Measurements from ENCODE around the gene MICOS13. TPM values are rescaled to one million over a fixed set of nuclear protein-coding genes. Genes with fewer than 3 reads are reported as not detected.

Gene MICOS13
- total and polyA plus RNA-seq, 2 experiments from 2014 or later, result 15.5 to 54.6 TPM

GRCh38 chr19:5690955-5691821, 10.9 kb upstream of the MICOS13 start:
- peaks cover 54% of the 10 kb centered on the region for H3K36me3 Mint-ChIP-seq (ENCODE audit: low read depth)
- ATAC-seq (no peak), DNase-seq (ENCODE audit: low spot score) (peak; percentile 47)
- H3K79me2 ChIP-seq (replicated peaks; ENCODE audit: insufficient read depth), result peaks cover 27% of the 10 kb centered on the region
- H3K4me2 ChIP-seq, result peak overlapping the region; percentile 93
- no peaks in the 10 kb centered on the region; the same call in 1 of the 2 replicates for H3K4me1 ChIP-seq (ENCODE audit: insufficient read depth)
- H3K27ac Mint-ChIP-seq, result peak overlapping the region; percentile 99
- H3K36me3 ChIP-seq (ENCODE audit: insufficient read depth), result no peaks in the 10 kb centered on the region
- TF ChIP-seq CTCF (conservative IDR thresholded peaks at IDR 0.05; ENCODE audit: low read depth in 2 of 2) (no peak), POLR2AphosphoS5 (IDR thresholded peaks at IDR 0.05; ENCODE audit: low read depth) (peak; percentile 32)
- peak overlapping the region; percentile 95; the same call in 1 of the 2 replicates for H3K27ac ChIP-seq (ENCODE audit: low read depth)
- no peaks in the 10 kb centered on the region for H3K27me3 ChIP-seq (ENCODE audit: insufficient read depth)
- peak overlapping the region; percentile 100 for H3K4me3 Mint-ChIP-seq
- H3F3A ChIP-seq (replicated peaks; ENCODE audit: low read depth), result peaks cover 20% of the 10 kb centered on the region
- peaks cover 8% of the 10 kb centered on the region; the same call in 1 of the 3 replicates for H3K9me3 Mint-ChIP-seq
- H4K20me1 ChIP-seq (replicated peaks; ENCODE audit: insufficient read depth), result peaks cover 6% of the 10 kb centered on the region; the same call in 1 of the 2 replicates
- H3K4me1 Mint-ChIP-seq, result peaks cover 6% of the 10 kb centered on the region; the same call in 1 of the 3 replicates
- H3K9me2 ChIP-seq (ENCODE audit: insufficient read depth), result no peaks in the 10 kb centered on the region
- H3K4me3 ChIP-seq, result peak overlapping the region; percentile 100
- no peak overlapping the region for H2AFZ ChIP-seq
- peaks cover 51% of the 10 kb centered on the region for H3K27me3 Mint-ChIP-seq (ENCODE audit: insufficient read depth, low read depth, poor library complexity)

- peak within 1 kb of the TSS; percentile 100 for H3K4me3 ChIP-seq
- peaks cover 8% of the 10 kb centered on the region; the same call in 1 of the 3 replicates for H3K9me3 Mint-ChIP-seq
- peak within 1 kb of the TSS; percentile 100 for H3K4me3 Mint-ChIP-seq
- H3K36me3 ChIP-seq (ENCODE audit: insufficient read depth), result no peaks in the 10 kb centered on the region
- peak; percentile 97 for DNase-seq (ENCODE audit: low spot score)
- H3K9me2 ChIP-seq (ENCODE audit: insufficient read depth), result no peaks in the 10 kb centered on the region
- peak within 1 kb of the TSS; percentile 93 for H3K4me2 ChIP-seq
- no peaks in the 10 kb centered on the region for H3K27me3 ChIP-seq (ENCODE audit: insufficient read depth)
- peaks cover 54% of the 10 kb centered on the region for H3K36me3 Mint-ChIP-seq (ENCODE audit: low read depth)
- peak; percentile 31 for ATAC-seq
- peaks cover 10% of the 10 kb centered on the region; the same call in 1 of the 2 replicates for H4K20me1 ChIP-seq (replicated peaks; ENCODE audit: insufficient read depth)
- H3K27me3 Mint-ChIP-seq (ENCODE audit: insufficient read depth, low read depth, poor library complexity), result peaks cover 52% of the 10 kb centered on the region
- H2AFZ ChIP-seq, result no peak within 1 kb of the TSS
- H3K4me1 Mint-ChIP-seq, result peaks cover 9% of the 10 kb centered on the region; the same call in 2 of the 3 replicates
- peaks cover 2% of the 10 kb centered on the region; the same call in 1 of the 2 replicates for H3K4me1 ChIP-seq (ENCODE audit: insufficient read depth)
- peak within 1 kb of the TSS; percentile 99 for H3K27ac Mint-ChIP-seq
- H3F3A ChIP-seq (replicated peaks; ENCODE audit: low read depth), result peaks cover 24% of the 10 kb centered on the region
- H3K79me2 ChIP-seq (replicated peaks; ENCODE audit: insufficient read depth), result peaks cover 27% of the 10 kb centered on the region
- peak within 1 kb of the TSS; percentile 95 for H3K27ac ChIP-seq (ENCODE audit: low read depth)
- TF ChIP-seq NANOG (IDR thresholded peaks at IDR 0.05; ENCODE audit: borderline replicate concordance) (no peak), STAT1 (IDR thresholded peaks at IDR 0.05; ENCODE audit: unreplicated experiment) (no peak), ZNF114 (CRISPR knock-in tag; IDR thresholded peaks at IDR 0.05) (no peak), JUNB (IDR thresholded peaks at IDR 0.05; ENCODE audit: unreplicated experiment) (no peak), CREB1 (CRISPR knock-in tag; IDR thresholded peaks at IDR 0.05; ENCODE audit: low read depth) (peak; percentile 51; the same call in 1 of the 2 replicates), EZH2 (IDR thresholded peaks at IDR 0.05; ENCODE audit: low read depth, unreplicated experiment) (no peak), ETS1 (IDR thresholded peaks at IDR 0.05) (peak; percentile 87), ZNF331 (CRISPR knock-in tag; IDR thresholded peaks at IDR 0.05; ENCODE audit: low read depth) (no peak), REST (IDR thresholded peaks at IDR 0.05; ENCODE audit: unreplicated experiment) (no peak), CTCF (conservative IDR thresholded peaks at IDR 0.05; ENCODE audit: low read depth in 2 of 2) (peak; percentile 67 to 93)
These were observed 10.0 kb upstream of the MICOS13 start, which contains the start of gene RPL36 for GRCh38 chr19:5690125-5690954. TSS of gene RPL36 (plus strand) at chr19:5690295. CDS start at chr19:5690508, 213 bp downstream.

All from GM23338 (cell line).